Loucy (cell line): ENCODE measurements around the gene TEP1.

Experiments used
- H2AFZ ChIP-seq: fragments of 200-600 bp; sonication (generic); 2 replicates; pipeline ENCODE4 v1.6.0; 2016; ENCODE audit warnings: antibody characterized with exemption, mild to moderate bottlenecking, low read length, moderate library complexity
- H3F3A ChIP-seq: fragments of 200-600 bp; 2 replicates; pipeline ENCODE4 v1.6.0; 2016; ENCODE audit warnings: antibody characterized with exemption, low read depth, mild to moderate bottlenecking
- H3K27me3 ChIP-seq: fragments of 200-600 bp; sonication (generic); 2 replicates; pipeline ENCODE4 v1.6.1; 2014; ENCODE audit warnings: low read length, mild to moderate bottlenecking; ENCODE audit not compliant: insufficient read depth, poor library complexity, severe bottlenecking
- H3K36me3 ChIP-seq: fragments of 200-600 bp; sonication (generic); 2 replicates; pipeline ENCODE4 v1.6.1; 2016; ENCODE audit warnings: low read length; ENCODE audit not compliant: insufficient read depth
- H3K4me1 ChIP-seq: fragments of 200-600 bp; sonication (generic); 2 replicates; pipeline ENCODE4 v1.5.1; 2014; ENCODE audit warnings: low read length, mild to moderate bottlenecking; ENCODE audit not compliant: insufficient read depth, poor library complexity, severe bottlenecking
- H3K4me2 ChIP-seq: fragments of 200-600 bp; sonication (generic); 2 replicates; pipeline ENCODE4 v1.6.0; 2014; ENCODE audit warnings: antibody characterized with exemption, low read length, low read depth, mild to moderate bottlenecking; ENCODE audit not compliant: poor library complexity, severe bottlenecking
- H3K4me3 ChIP-seq: fragments of 200-600 bp; sonication (generic); 2 replicates; pipeline ENCODE4 v1.5.1; 2014; ENCODE audit warnings: low read length, mild to moderate bottlenecking, mixed read lengths; ENCODE audit not compliant: poor library complexity, severe bottlenecking
- H3K79me2 ChIP-seq: fragments of 200-600 bp; sonication (generic); 2 replicates; pipeline ENCODE4 v1.6.1; 2014; ENCODE audit warnings: low read length; ENCODE audit not compliant: insufficient read depth
- H3K9ac ChIP-seq: fragments of 200-600 bp; sonication (generic); 2 replicates; pipeline ENCODE4 v1.6.0; 2014; ENCODE audit warnings: mild to moderate bottlenecking, low read depth, low read length, moderate library complexity; ENCODE audit not compliant: poor library complexity, severe bottlenecking
- H3K9me2 ChIP-seq: fragments of 200-600 bp; sonication (generic); replicated peaks from 2 replicates; pipeline ENCODE4 v1.6.1; 2016; ENCODE audit warnings: low read depth, low read length, mixed read lengths
- H3K9me3 ChIP-seq: fragments of 200-600 bp; sonication (generic); 2 replicates; pipeline ENCODE4 v1.6.1; 2014; ENCODE audit warnings: mild to moderate bottlenecking, antibody characterized with exemption, low read length, low read depth; ENCODE audit not compliant: insufficient read depth
- H4K20me1 ChIP-seq: fragments of 200-600 bp; sonication (generic); 2 replicates; pipeline ENCODE4 v1.6.0; 2014; ENCODE audit warnings: antibody characterized with exemption, low read length, mild to moderate bottlenecking; ENCODE audit not compliant: insufficient read depth, poor library complexity, severe bottlenecking
- EZH2phosphoT487 ChIP-seq: fragments of 200-600 bp; IDR thresholded peaks from 2 replicates; pipeline ENCODE4 v1.6.1; 2018; ENCODE audit warnings: antibody characterized with exemption, mild to moderate bottlenecking, moderate library complexity, borderline replicate concordance
- TF ChIP-seq, protein P1 (sequence below): fragments of 200-600 bp; sonication (generic); conservative IDR thresholded peaks from 2 replicates; pipeline ENCODE4 v1.5.1; 2014; ENCODE audit warnings: mild to moderate bottlenecking, antibody characterized with exemption, low read length

Gene TEP1

DNA sequence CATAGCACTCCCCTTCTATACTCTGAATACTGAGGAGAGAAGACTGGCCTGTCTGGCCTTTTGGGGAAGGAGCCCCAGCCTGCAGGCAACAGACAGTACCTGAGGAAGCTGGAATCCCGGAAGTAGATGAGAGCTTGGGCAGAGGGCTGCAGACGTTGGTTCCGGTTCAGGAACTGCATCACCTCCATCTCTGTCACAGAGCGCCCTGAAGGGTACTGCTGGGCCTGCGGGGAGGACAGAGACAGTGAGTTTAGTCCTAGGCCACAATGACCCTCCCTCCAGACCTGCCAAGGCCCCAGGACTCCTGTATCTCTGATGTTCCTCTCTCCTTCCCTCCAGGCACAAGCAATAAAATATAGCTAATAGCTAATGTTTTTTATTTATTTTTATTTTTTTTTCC, 28.4 kb downstream of the TEP1 start:
- Histone ChIP-seq H3F3A (no peaks in the 10 kb centered on the region), H3K79me2 (no peaks in the 10 kb centered on the region), H3K27me3 (no peaks in the 10 kb centered on the region), H3K9ac (no peak overlapping the region), H3K9me2 (no peaks in the 10 kb centered on the region), H3K36me3 (peaks cover 88% of the 10 kb centered on the region; the same call in 1 of the 2 replicates), H4K20me1 (no peaks in the 10 kb centered on the region), H2AFZ (no peak overlapping the region), H3K4me1 (no peaks in the 10 kb centered on the region), H3K9me3 (no peaks in the 10 kb centered on the region), H3K4me3 (no peak overlapping the region), H3K4me2 (no peak overlapping the region)
- TF ChIP-seq EZH2phosphoT487 = no peak
- TF ChIP-seq, protein P1, sequence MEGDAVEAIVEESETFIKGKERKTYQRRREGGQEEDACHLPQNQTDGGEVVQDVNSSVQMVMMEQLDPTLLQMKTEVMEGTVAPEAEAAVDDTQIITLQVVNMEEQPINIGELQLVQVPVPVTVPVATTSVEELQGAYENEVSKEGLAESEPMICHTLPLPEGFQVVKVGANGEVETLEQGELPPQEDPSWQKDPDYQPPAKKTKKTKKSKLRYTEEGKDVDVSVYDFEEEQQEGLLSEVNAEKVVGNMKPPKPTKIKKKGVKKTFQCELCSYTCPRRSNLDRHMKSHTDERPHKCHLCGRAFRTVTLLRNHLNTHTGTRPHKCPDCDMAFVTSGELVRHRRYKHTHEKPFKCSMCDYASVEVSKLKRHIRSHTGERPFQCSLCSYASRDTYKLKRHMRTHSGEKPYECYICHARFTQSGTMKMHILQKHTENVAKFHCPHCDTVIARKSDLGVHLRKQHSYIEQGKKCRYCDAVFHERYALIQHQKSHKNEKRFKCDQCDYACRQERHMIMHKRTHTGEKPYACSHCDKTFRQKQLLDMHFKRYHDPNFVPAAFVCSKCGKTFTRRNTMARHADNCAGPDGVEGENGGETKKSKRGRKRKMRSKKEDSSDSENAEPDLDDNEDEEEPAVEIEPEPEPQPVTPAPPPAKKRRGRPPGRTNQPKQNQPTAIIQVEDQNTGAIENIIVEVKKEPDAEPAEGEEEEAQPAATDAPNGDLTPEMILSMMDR = no peak

DNA sequence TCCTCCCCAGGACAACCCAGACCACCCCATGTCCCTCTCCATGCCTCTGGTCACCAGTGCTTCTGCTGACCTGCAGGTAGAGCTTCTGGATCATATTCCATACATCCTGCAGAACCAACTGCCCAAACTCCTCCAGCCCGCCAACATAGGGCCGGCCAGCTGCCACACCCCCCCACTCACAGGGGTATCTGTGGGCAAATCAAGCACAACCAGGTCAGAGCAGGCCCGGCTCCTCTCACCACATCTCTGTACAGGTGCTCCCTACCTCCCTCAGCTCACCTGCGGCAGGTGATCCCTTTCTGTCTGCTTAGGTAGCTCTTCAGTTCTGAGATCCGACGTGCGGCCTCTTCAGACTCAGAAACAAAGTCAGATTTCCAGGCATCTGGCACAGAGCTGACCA, 29.0 kb downstream of the TEP1 start:
- Histone ChIP-seq H3F3A (no peaks in the 10 kb centered on the region), H3K4me3 (no peak overlapping the region), H3K27me3 (no peaks in the 10 kb centered on the region), H3K4me2 (no peak overlapping the region), H3K9me2 (no peaks in the 10 kb centered on the region), H4K20me1 (no peaks in the 10 kb centered on the region), H3K4me1 (no peaks in the 10 kb centered on the region), H3K9ac (no peak overlapping the region), H3K79me2 (no peaks in the 10 kb centered on the region), H3K9me3 (no peaks in the 10 kb centered on the region), H3K36me3 (peaks cover 89% of the 10 kb centered on the region; the same call in 1 of the 2 replicates), H2AFZ (no peak overlapping the region)
- TF ChIP-seq, protein P1 = no peak
- no peak for TF ChIP-seq EZH2phosphoT487

DNA sequence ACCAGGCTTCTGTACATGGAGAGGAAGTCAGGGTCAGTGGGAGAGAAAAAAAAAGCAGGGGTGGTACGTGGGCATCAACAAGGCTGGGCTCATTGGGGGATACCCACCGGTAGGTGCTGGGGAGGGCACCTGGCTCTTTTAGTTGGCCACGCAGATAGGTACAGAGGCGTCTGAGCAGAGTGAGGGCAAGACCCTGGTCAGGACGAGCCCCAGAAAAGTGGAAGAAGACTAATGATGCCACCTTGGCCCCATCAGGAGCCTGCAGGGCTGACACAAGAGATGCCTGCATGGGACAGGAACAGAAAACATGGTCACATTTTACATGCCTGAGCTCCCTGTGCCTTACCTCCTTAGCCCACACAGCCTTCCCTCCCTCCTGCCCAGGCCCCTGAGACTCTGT, 29.7 kb downstream of the TEP1 start:
- no peaks in the 10 kb centered on the region for H3F3A ChIP-seq
- H3K9me3 ChIP-seq = no peaks in the 10 kb centered on the region
- no peak overlapping the region for H3K9ac ChIP-seq
- H3K4me2 ChIP-seq = no peak overlapping the region
- no peak overlapping the region for H3K4me3 ChIP-seq
- H3K4me1 ChIP-seq = no peaks in the 10 kb centered on the region
- TF ChIP-seq, protein P1 = no peak
- no peak for TF ChIP-seq EZH2phosphoT487
- no peaks in the 10 kb centered on the region for H3K27me3 ChIP-seq
- peaks cover 90% of the 10 kb centered on the region; the same call in 1 of the 2 replicates for H3K36me3 ChIP-seq
- no peaks in the 10 kb centered on the region for H3K79me2 ChIP-seq
- H4K20me1 ChIP-seq = no peaks in the 10 kb centered on the region
- H3K9me2 ChIP-seq = no peaks in the 10 kb centered on the region
- no peak overlapping the region for H2AFZ ChIP-seq
